NCI-H2107 (cell line): ENCODE data around the gene HAVCR1.

Experiments used
- DNase-seq: peaks from one replicate; lab custom pipeline; 2025; lab: John Stamatoyannopoulos, UW

Gene HAVCR1

DNA sequence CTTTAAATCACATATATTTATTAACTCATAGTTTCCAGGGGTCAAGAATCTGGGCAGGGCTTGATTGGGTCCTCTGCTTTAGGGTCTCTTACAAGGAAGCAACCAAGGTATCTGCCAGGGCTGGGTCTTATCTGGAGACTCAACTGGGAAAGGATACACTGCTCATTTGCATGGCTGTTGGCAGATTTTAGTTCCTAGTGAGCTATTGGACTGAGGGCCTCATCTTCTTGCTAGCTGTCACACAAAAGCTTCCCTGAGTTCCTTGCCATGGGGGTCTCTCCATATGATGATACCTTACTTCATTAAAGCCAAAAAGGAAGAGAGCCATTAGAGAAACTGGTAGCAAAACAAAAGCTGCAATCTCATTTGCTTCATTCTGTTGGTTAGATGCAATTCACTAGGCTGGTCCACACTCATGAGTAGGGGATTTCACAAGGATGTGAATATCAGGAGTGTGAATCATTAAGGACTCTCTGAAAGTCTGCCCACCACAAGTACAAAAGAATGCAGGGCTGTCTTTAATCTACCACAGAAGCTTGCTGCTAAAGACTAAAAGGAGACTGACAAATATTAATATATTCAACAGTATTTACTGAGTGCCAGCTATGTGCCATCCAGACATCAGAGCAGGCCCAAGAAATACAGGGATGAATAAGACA lies 53.9 kb downstream of the HAVCR1 start:
- DNase-seq, result no peak

DNA sequence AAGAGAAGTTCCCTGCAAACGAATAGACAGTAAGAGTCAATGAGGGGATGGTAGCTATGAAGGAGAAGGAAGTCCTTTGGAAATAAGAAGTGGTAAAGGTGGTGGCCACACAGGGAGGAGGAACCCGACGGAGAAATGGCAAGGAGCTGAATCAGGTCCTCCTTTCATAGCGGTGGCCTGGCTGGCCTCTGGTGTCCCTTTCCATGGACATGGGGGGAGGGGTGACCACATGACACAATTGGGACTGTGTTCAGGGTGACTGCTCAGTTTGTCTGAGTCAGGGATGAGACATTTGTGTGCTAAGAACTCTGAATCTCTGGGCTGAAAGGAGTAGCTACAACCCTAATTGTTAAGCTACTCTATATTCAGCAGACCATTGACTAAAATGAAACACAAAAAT lies 67.2 kb downstream of the HAVCR1 start:
- no peak for DNase-seq

DNA sequence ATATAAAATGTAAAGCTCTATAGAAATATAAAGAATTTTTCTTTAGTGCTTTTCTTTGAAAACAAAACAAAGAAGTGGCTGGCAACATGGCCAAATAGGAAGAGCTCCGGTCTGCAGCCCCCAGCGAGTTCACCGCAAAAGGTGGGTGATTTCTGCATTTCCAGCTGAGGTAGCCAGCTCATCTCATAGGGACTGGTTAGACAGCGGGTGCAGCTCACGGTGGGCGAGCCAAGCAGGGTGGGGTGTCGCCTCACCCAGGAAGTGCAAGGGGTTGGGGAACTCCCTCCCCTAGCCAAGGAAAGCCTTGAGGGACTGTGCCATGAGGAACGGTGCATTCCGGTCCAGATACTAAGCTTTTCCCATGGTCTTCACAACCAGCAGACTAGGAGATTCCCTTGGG lies 74.9 kb downstream of the HAVCR1 start:
- no peak for DNase-seq

DNA sequence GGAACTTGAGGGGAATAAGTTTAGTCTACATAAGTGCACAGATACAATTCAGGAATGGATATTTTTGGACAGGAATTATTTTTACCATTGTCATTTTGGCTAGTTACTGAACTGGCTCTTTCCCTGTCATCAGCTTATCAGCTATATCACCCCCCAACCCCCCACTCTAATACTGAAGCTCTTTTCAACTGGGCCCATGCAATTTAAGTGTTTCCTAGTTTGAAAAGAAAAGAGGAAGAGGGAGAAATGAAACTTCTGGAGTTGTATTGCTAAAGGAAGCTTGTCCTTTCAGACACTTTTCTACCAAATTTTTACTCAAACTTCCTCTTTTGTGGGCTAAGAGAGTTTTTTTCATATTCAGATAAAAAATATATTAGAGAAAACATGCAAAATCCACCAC lies 77.4 kb downstream of the HAVCR1 start:
- DNase-seq, result no peak
